ENCODE data around the gene CEP43.
A peak's percentile ranks its signal among the peaks of the same experiment; 100 is the strongest.

CEP43 gene

GRCh38 chr6:167015302-167015701 is 16.1 kb downstream of the CEP43 start:
- Histone ChIP-seq H3K4me1 (ENCODE audit: control insufficient read depth in 1 of 2, insufficient read depth in 2 of 2, low read length in 2 of 2) (no peaks in the 10 kb centered on the region), H2AFZ (ENCODE audit: insufficient read depth, low read length, poor library complexity) (no peak overlapping the region), H4K8ac (ENCODE audit: low read depth, low read length) (no peak overlapping the region), H3K9ac (ENCODE audit: low read length) (no peak overlapping the region), H2BK12ac (ENCODE audit: low read length) (no peak overlapping the region), H3K79me2 (ENCODE audit: control insufficient read depth, insufficient read depth, low read length, poor library complexity) (no peaks in the 10 kb centered on the region), H2AK5ac (ENCODE audit: low read length) (no peak overlapping the region), H2BK120ac (ENCODE audit: insufficient read depth, low read length, poor library complexity) (no peak overlapping the region), H3K79me1 (ENCODE audit: low read length) (no peaks in the 10 kb centered on the region), H3K4ac (ENCODE audit: low read depth, low read length) (no peak overlapping the region), H3K27ac (ENCODE audit: low read depth, low read length) (no peak overlapping the region), H3K18ac (ENCODE audit: low read length) (no peak overlapping the region), H4K91ac (ENCODE audit: low read depth, low read length) (no peak overlapping the region), H3K4me3 (ENCODE audit: low read depth, low read length) (no peak overlapping the region), H2BK5ac (ENCODE audit: low read depth, low read length, poor library complexity) (no peak overlapping the region), H3K36me3 (ENCODE audit: control insufficient read depth in 1 of 2, insufficient read depth in 2 of 2, low read length in 2 of 2) (peaks cover 12 to 34% of the 10 kb centered on the region in 2 experiments), H3K9me3 (ENCODE audit: insufficient read depth, low read depth, low read length) (peaks cover 1% of the 10 kb centered on the region), H3K27me3 (ENCODE audit: insufficient read depth, low read length) (no peaks in the 10 kb centered on the region), H3K14ac (ENCODE audit: low read length) (no peak overlapping the region), H3K4me2 (ENCODE audit: low read length) (no peak overlapping the region), H4K12ac (ENCODE audit: low read depth, low read length) (no peak overlapping the region), H3K23ac (ENCODE audit: low read length) (no peak overlapping the region)
- peak in 1 of 2 donors; percentile 53 for DNase-seq
- no CpG with 5 or more reads among the region's 9 CpGs for WGBS (ENCODE audit: extremely low coverage, insufficient coverage, insufficient read length)

- Histone ChIP-seq H3K79me2 (ENCODE audit: control insufficient read depth, insufficient read depth, low read length, poor library complexity) (no peaks in the 10 kb centered on the region), H4K8ac (ENCODE audit: low read depth, low read length) (no peak overlapping the region), H3K23ac (ENCODE audit: low read length) (no peak overlapping the region), H2BK120ac (ENCODE audit: insufficient read depth, low read length, poor library complexity) (no peak overlapping the region), H4K12ac (ENCODE audit: low read depth, low read length) (no peak overlapping the region), H3K4me1 (ENCODE audit: control insufficient read depth in 1 of 2, insufficient read depth in 2 of 2, low read length in 2 of 2) (no peaks in the 10 kb centered on the region), H3K4ac (ENCODE audit: low read depth, low read length) (no peak overlapping the region), H3K4me2 (ENCODE audit: low read length) (no peak overlapping the region), H2BK12ac (ENCODE audit: low read length) (no peak overlapping the region), H3K27ac (ENCODE audit: low read depth, low read length) (no peak overlapping the region), H3K36me3 (ENCODE audit: control insufficient read depth in 1 of 2, insufficient read depth in 2 of 2, low read length in 2 of 2) (peaks cover 9 to 26% of the 10 kb centered on the region in 2 experiments), H2BK5ac (ENCODE audit: low read depth, low read length, poor library complexity) (no peak overlapping the region), H3K9ac (ENCODE audit: low read length) (no peak overlapping the region), H3K14ac (ENCODE audit: low read length) (no peak overlapping the region), H2AK5ac (ENCODE audit: low read length) (no peak overlapping the region), H3K27me3 (ENCODE audit: insufficient read depth, low read length) (no peaks in the 10 kb centered on the region), H3K9me3 (ENCODE audit: insufficient read depth, low read depth, low read length) (peaks cover 4% of the 10 kb centered on the region), H4K91ac (ENCODE audit: low read depth, low read length) (no peak overlapping the region), H3K18ac (ENCODE audit: low read length) (no peak overlapping the region), H3K79me1 (ENCODE audit: low read length) (no peaks in the 10 kb centered on the region), H2AFZ (ENCODE audit: insufficient read depth, low read length, poor library complexity) (no peak overlapping the region), H3K4me3 (ENCODE audit: low read depth, low read length) (no peak overlapping the region)
- no peak for DNase-seq
- WGBS (ENCODE audit: extremely low coverage, insufficient coverage, insufficient read length): no CpG with 5 or more reads among the region's 3 CpGs
These were observed 21.0 kb downstream of the CEP43 start for GRCh38 chr6:167020206-167020605.

DNA sequence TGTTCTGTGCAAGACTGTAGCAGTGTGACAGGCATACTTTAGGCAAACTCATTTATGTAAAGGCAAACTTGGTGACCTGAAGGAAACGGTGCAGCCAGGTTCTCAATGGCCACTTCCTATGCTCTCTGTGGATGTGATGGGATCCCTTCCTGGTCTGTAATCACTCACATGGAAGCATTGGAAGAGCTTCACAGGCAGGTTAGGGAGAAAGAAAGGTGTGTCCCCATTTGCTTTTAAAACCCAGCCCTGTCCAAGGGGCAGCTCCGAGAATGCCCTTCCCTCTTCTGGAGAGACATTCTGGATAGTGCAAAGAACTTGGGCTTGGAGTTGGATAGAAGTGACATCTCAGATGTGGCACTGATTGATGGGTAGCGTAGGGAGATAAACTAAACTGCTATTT is 28.1 kb downstream of the CEP43 start:
- Histone ChIP-seq H3K36me3 (ENCODE audit: control insufficient read depth in 1 of 2, insufficient read depth in 2 of 2, low read length in 2 of 2) (peaks cover 12 to 28% of the 10 kb centered on the region in 2 experiments), H3K79me2 (ENCODE audit: control insufficient read depth, insufficient read depth, low read length, poor library complexity) (no peaks in the 10 kb centered on the region), H2AFZ (ENCODE audit: insufficient read depth, low read length, poor library complexity) (no peak overlapping the region), H4K12ac (ENCODE audit: low read depth, low read length) (no peak overlapping the region), H3K27me3 (ENCODE audit: insufficient read depth, low read length) (no peaks in the 10 kb centered on the region), H2BK120ac (ENCODE audit: insufficient read depth, low read length, poor library complexity) (no peak overlapping the region), H3K9ac (ENCODE audit: low read length) (no peak overlapping the region), H3K4me2 (ENCODE audit: low read length) (no peak overlapping the region), H3K4ac (ENCODE audit: low read depth, low read length) (no peak overlapping the region), H3K18ac (ENCODE audit: low read length) (peak overlapping the region; percentile 78), H3K23ac (ENCODE audit: low read length) (no peak overlapping the region), H3K27ac (ENCODE audit: low read depth, low read length) (no peak overlapping the region), H4K8ac (ENCODE audit: low read depth, low read length) (no peak overlapping the region), H3K4me1 (ENCODE audit: control insufficient read depth in 1 of 2, insufficient read depth in 2 of 2, low read length in 2 of 2) (peaks cover 16 to 18% of the 10 kb centered on the region in 2 experiments), H2BK12ac (ENCODE audit: low read length) (peak overlapping the region; percentile 24), H3K79me1 (ENCODE audit: low read length) (peaks cover 12% of the 10 kb centered on the region), H3K9me3 (ENCODE audit: insufficient read depth, low read depth, low read length) (peaks cover 3% of the 10 kb centered on the region), H2BK5ac (ENCODE audit: low read depth, low read length, poor library complexity) (peak overlapping the region; percentile 46), H3K14ac (ENCODE audit: low read length) (no peak overlapping the region), H4K91ac (ENCODE audit: low read depth, low read length) (peak overlapping the region; percentile 42), H3K4me3 (ENCODE audit: low read depth, low read length) (no peak overlapping the region), H2AK5ac (ENCODE audit: low read length) (peak overlapping the region; percentile 59)
- no CpG with 5 or more reads among the region's 3 CpGs for WGBS (ENCODE audit: extremely low coverage, insufficient coverage, insufficient read length)
- DNase-seq: no peak

DNA sequence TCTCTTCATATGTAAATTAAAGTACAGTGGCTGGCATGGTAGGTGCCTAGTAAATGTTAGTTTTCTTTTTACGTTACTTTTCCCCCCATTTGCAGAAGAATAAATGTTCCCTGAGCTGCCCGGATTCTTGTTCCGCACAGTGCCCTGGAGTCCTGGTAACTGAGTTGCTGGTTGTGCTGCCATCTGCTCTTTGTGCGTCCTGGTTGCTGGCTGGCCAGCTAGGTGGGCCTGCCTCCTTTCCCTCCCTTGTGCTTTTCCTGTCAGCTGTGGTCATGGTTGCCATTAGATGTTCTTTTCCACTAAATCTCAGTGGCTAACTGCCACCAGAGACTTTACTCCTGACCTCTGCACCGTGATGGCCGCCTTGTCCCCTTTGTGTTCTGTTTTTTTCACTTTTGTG is 28.6 kb downstream of the CEP43 start:
- H3K27me3 ChIP-seq (ENCODE audit: insufficient read depth, low read length): no peaks in the 10 kb centered on the region
- peak overlapping the region; percentile 46 for H2BK12ac ChIP-seq (ENCODE audit: low read length)
- WGBS (ENCODE audit: extremely low coverage, insufficient coverage, insufficient read length): no CpG with 5 or more reads among the region's 6 CpGs
- H3K9me3 ChIP-seq (ENCODE audit: insufficient read depth, low read depth, low read length): peaks cover 1% of the 10 kb centered on the region
- H3K23ac ChIP-seq (ENCODE audit: low read length): no peak overlapping the region
- no peak overlapping the region for H2AFZ ChIP-seq (ENCODE audit: insufficient read depth, low read length, poor library complexity)
- H3K27ac ChIP-seq (ENCODE audit: low read depth, low read length): no peak overlapping the region
- no peak overlapping the region for H3K4me2 ChIP-seq (ENCODE audit: low read length)
- peak overlapping the region; percentile 58 for H4K8ac ChIP-seq (ENCODE audit: low read depth, low read length)
- peak overlapping the region; percentile 66 for H3K14ac ChIP-seq (ENCODE audit: low read length)
- peak overlapping the region; percentile 87 for H2BK5ac ChIP-seq (ENCODE audit: low read depth, low read length, poor library complexity)
- H4K91ac ChIP-seq (ENCODE audit: low read depth, low read length): peak overlapping the region; percentile 75
- H2AK5ac ChIP-seq (ENCODE audit: low read length): peak overlapping the region; percentile 41
- H3K4ac ChIP-seq (ENCODE audit: low read depth, low read length): peak overlapping the region; percentile 78
- peaks cover 11 to 27% of the 10 kb centered on the region in 2 experiments for H3K36me3 ChIP-seq (ENCODE audit: control insufficient read depth in 1 of 2, insufficient read depth in 2 of 2, low read length in 2 of 2)
- DNase-seq: no peak
- H4K12ac ChIP-seq (ENCODE audit: low read depth, low read length): peak overlapping the region; percentile 5
- H3K4me3 ChIP-seq (ENCODE audit: low read depth, low read length): no peak overlapping the region
- H2BK120ac ChIP-seq (ENCODE audit: insufficient read depth, low read length, poor library complexity): peak overlapping the region; percentile 30
- no peaks in the 10 kb centered on the region for H3K79me2 ChIP-seq (ENCODE audit: control insufficient read depth, insufficient read depth, low read length, poor library complexity)
- H3K18ac ChIP-seq (ENCODE audit: low read length): peak overlapping the region; percentile 54
- peaks cover 16 to 18% of the 10 kb centered on the region in 2 experiments for H3K4me1 ChIP-seq (ENCODE audit: control insufficient read depth in 1 of 2, insufficient read depth in 2 of 2, low read length in 2 of 2)
- H3K9ac ChIP-seq (ENCODE audit: low read length): no peak overlapping the region
- peaks cover 12% of the 10 kb centered on the region for H3K79me1 ChIP-seq (ENCODE audit: low read length)
